ENCODE results near the gene FANCI. TPM values are rescaled to one million over a fixed set of nuclear protein-coding genes. Genes with fewer than 3 reads are reported as not detected.

FANCI gene
- total RNA-seq, 1 donor from 2014 or later, result 133 TPM

DNA sequence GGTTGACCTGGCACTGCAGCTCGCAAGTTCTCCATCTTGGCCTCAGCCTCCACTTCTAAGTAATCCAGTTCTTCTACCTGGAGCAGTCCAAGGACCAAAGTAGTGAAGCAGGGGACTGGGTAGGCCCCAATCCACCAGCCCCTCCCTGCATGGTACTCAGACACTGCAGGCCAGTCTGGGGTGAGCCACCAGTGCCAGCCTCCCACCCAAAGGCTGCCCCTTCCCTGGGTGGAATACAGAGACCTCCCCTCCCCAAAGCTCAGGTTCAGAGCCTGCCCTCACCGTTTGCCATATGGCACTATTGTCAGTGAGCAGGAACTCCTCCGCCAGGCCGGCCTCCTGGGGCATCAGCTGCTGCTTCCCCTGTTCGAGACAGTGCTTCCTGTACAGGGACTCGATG is 80.0 kb downstream of the FANCI start:
- DNase-seq (ENCODE audit: low spot score), result no peak
- H3K4me3 ChIP-seq, result no peak overlapping the region
- Mint-ChIP-seq H3K27ac (no peak overlapping the region), H3K9me3 (no peaks in the 10 kb centered on the region), H3K36me3 (peaks cover 46% of the 10 kb centered on the region), H3K4me1 (no peaks in the 10 kb centered on the region), H3K4me3 (no peak overlapping the region), H3K27me3 (ENCODE audit: insufficient read depth, low read depth) (peaks cover 5% of the 10 kb centered on the region)
- H3K9me3 ChIP-seq (ENCODE audit: low read depth), result no peaks in the 10 kb centered on the region
- H3F3A ChIP-seq (ENCODE audit: low read depth), result peaks cover 6% of the 10 kb centered on the region
- no peaks in the 10 kb centered on the region for H3K27me3 ChIP-seq
- peaks cover 8% of the 10 kb centered on the region for H4K20me1 ChIP-seq (ENCODE audit: low read depth)
- H3K36me3 ChIP-seq, result peaks cover 8% of the 10 kb centered on the region
- H2AFZ ChIP-seq (replicated peaks), result no peak overlapping the region
- no peak overlapping the region for H3K9ac ChIP-seq
- no peaks in the 10 kb centered on the region for H3K79me2 ChIP-seq (ENCODE audit: low read depth)
- H3K4me1 ChIP-seq, result no peaks in the 10 kb centered on the region
- no peak overlapping the region for H3K4me2 ChIP-seq
- H3K27ac ChIP-seq, result no peak overlapping the region
- TF ChIP-seq EZH2phosphoT487 (IDR thresholded peaks at IDR 0.05) (no peak), CTCF (IDR thresholded peaks at IDR 0.05) (no peak), EZH2 (IDR thresholded peaks at IDR 0.05) (no peak)

GRCh38 chr15:89325039-89325803 is 81.4 kb downstream of the FANCI start:
- Mint-ChIP-seq H3K36me3 (peaks cover 44% of the 10 kb centered on the region), H3K27ac (no peak overlapping the region)

DNA sequence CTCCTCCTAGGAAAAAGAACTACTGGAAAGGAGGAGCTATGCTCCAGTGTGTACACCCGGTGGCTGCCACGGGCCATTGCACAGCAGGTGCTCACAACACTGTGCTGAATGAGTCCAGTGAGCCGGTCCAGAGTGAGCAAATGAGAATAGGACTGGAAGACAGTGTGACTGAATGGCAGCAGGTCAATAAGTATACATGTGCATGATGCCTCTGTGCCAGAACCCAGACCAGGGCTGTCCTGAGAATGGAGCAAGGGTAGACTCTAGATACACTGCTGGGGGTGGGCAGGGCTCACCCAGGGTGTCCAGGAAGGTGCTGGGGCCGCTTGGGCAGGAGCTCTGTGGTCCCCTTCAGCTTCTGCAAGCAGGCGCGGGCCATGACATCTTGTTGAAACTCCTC is 82.5 kb downstream of the FANCI start:
- Mint-ChIP-seq H3K4me1 (peaks cover 4% of the 10 kb centered on the region), H3K36me3 (peaks cover 45% of the 10 kb centered on the region), H3K27ac (no peak overlapping the region), H3K9me3 (no peaks in the 10 kb centered on the region), H3K4me3 (no peak overlapping the region), H3K27me3 (ENCODE audit: insufficient read depth, low read depth) (peaks cover 7% of the 10 kb centered on the region)
- Histone ChIP-seq H3K4me1 (no peaks in the 10 kb centered on the region), H3K9me3 (ENCODE audit: low read depth) (no peaks in the 10 kb centered on the region), H3F3A (ENCODE audit: low read depth) (no peaks in the 10 kb centered on the region), H3K36me3 (peaks cover 8% of the 10 kb centered on the region), H4K20me1 (ENCODE audit: low read depth) (peaks cover 12% of the 10 kb centered on the region), H3K27ac (no peak overlapping the region), H3K9ac (no peak overlapping the region), H3K27me3 (no peaks in the 10 kb centered on the region), H3K4me3 (no peak overlapping the region), H2AFZ (replicated peaks) (no peak overlapping the region), H3K4me2 (no peak overlapping the region), H3K79me2 (ENCODE audit: low read depth) (peaks cover 6% of the 10 kb centered on the region)
- TF ChIP-seq EZH2 (IDR thresholded peaks at IDR 0.05) (no peak), EZH2phosphoT487 (IDR thresholded peaks at IDR 0.05) (no peak), CTCF (IDR thresholded peaks at IDR 0.05) (no peak)
- DNase-seq (ENCODE audit: low spot score), result no peak

More at GRCh38 chr15:89325039-89325803, 81.4 kb downstream of the FANCI start:
- no peak for TF ChIP-seq CTCF (IDR thresholded peaks at IDR 0.05)
- no peak for TF ChIP-seq EZH2 (IDR thresholded peaks at IDR 0.05)
- TF ChIP-seq EZH2phosphoT487 (IDR thresholded peaks at IDR 0.05), result no peak
- Histone ChIP-seq H3K27ac (no peak overlapping the region), H2AFZ (replicated peaks) (no peak overlapping the region), H3F3A (ENCODE audit: low read depth) (no peaks in the 10 kb centered on the region), H3K36me3 (peaks cover 8% of the 10 kb centered on the region), H3K9ac (no peak overlapping the region), H4K20me1 (ENCODE audit: low read depth) (peaks cover 8% of the 10 kb centered on the region), H3K4me2 (no peak overlapping the region), H3K79me2 (ENCODE audit: low read depth) (no peaks in the 10 kb centered on the region), H3K27me3 (no peaks in the 10 kb centered on the region), H3K9me3 (ENCODE audit: low read depth) (no peaks in the 10 kb centered on the region), H3K4me3 (no peak overlapping the region), H3K4me1 (no peaks in the 10 kb centered on the region)
- no peak for DNase-seq (ENCODE audit: low spot score)
- Mint-ChIP-seq H3K9me3 (no peaks in the 10 kb centered on the region), H3K27me3 (ENCODE audit: insufficient read depth, low read depth) (peaks cover 7% of the 10 kb centered on the region), H3K4me1 (no peaks in the 10 kb centered on the region), H3K4me3 (no peak overlapping the region)

Measured in neural progenitor cell (in vitro differentiated cells).